Progenitor cell of endocrine pancreas (in vitro differentiated cells): ENCODE results near the gene YES1. TPM values are rescaled to one million over a fixed set of nuclear protein-coding genes. Genes with fewer than 3 reads are reported as not detected.
"Not testable (repeated sequence)": the region's sequence is repeated elsewhere in the genome, so short reads cannot be mapped to it uniquely, and the experiment has no call there.

Experiments
- DNase-seq: peaks from one replicate; pipeline ENCODE4 v3.0.0; 2021; ENCODE audit warnings: low spot score; ENCODE audit not compliant: unreplicated experiment
- H3K27ac Mint-ChIP-seq: 2 replicates; pipeline ENCODE4 v1.8.0; 2021; ENCODE audit warnings: mild to moderate bottlenecking, moderate library complexity, mixed read lengths
- H3K27me3 Mint-ChIP-seq: 2 replicates; pipeline ENCODE4 v1.8.0; 2021; ENCODE audit warnings: mixed read lengths
- H3K36me3 Mint-ChIP-seq: 2 replicates; pipeline ENCODE4 v1.8.0; 2022; ENCODE audit warnings: mixed read lengths; ENCODE audit not compliant: insufficient read depth
- H3K4me1 Mint-ChIP-seq: 2 replicates; pipeline ENCODE4 v1.8.0; 2021; ENCODE audit warnings: low read depth, mixed read lengths
- H3K4me3 Mint-ChIP-seq: 2 replicates; pipeline ENCODE4 v1.8.0; 2021; ENCODE audit warnings: low read depth, mild to moderate bottlenecking, moderate library complexity, mixed read lengths
- H3K9me3 Mint-ChIP-seq: 2 replicates; pipeline ENCODE4 v1.8.0; 2021; ENCODE audit warnings: low read depth, mixed read lengths
- total RNA-seq: library from RNA; stranded (reverse); gene quantifications from 2 replicates; pipeline ENCODE4 v1.2.1, GENCODE V29; 2021
- TF ChIP-seq, protein P1 (sequence below): fragments of 200-600 bp; sonication (generic); IDR thresholded peaks from one replicate; pipeline ENCODE4 v1.5.0; 2021; ENCODE audit warnings: antibody characterized with exemption, mild to moderate bottlenecking; ENCODE audit not compliant: unreplicated experiment

Gene YES1
- total RNA-seq, 1 donor from 2014 or later = 55.5 TPM

DNA sequence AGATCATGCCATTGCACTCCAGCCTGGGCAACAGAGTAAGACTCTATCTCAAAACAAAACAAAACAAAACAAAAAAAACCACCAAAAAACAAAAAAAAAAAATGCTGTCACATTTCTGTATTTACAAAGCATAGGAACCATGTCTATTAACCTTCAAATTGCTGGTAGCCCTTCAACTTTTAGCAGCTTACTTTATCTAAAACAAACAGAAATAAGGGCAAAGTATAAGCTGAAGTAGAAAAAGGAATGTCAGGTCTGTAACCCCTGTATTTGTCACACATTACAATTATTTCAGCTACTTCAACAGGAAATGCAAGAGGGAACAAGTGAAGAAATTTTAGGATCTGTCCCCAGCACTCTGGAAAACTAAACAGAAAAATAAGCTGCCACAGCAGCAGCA lies 129.2 kb downstream of the YES1 start:
- Mint-ChIP-seq H3K27me3 (no peaks in the 10 kb centered on the region), H3K4me3 (no peak overlapping the region), H3K9me3 (no peaks in the 10 kb centered on the region), H3K36me3 (peaks cover 10% of the 10 kb centered on the region), H3K4me1 (peaks cover 19% of the 10 kb centered on the region), H3K27ac (peak overlapping the region; percentile 31)
- TF ChIP-seq, protein P1, sequence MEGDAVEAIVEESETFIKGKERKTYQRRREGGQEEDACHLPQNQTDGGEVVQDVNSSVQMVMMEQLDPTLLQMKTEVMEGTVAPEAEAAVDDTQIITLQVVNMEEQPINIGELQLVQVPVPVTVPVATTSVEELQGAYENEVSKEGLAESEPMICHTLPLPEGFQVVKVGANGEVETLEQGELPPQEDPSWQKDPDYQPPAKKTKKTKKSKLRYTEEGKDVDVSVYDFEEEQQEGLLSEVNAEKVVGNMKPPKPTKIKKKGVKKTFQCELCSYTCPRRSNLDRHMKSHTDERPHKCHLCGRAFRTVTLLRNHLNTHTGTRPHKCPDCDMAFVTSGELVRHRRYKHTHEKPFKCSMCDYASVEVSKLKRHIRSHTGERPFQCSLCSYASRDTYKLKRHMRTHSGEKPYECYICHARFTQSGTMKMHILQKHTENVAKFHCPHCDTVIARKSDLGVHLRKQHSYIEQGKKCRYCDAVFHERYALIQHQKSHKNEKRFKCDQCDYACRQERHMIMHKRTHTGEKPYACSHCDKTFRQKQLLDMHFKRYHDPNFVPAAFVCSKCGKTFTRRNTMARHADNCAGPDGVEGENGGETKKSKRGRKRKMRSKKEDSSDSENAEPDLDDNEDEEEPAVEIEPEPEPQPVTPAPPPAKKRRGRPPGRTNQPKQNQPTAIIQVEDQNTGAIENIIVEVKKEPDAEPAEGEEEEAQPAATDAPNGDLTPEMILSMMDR = no peak
- no peak for DNase-seq

DNA sequence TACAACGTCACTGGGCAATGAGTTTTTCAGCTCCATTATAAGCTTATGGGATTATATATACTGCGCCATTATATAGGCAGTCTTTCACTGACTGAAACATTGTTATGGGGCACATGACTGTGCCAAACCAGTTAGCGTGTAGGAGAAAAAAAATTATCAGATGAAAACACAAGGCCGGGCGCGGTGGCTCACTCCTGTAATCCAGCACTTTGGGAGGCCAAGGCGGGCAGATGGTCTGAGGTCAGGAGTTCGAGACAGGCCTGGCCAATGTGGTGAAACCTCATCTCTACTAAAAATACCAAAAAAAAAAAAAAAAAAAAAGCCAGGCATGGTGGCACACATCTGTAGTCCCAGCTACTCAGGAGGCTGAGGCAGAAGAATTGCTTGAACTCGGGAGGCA lies 129.6 kb downstream of the YES1 start:
- not testable (repeated sequence) for H3K27me3 Mint-ChIP-seq, H3K36me3 Mint-ChIP-seq, H3K27ac Mint-ChIP-seq, DNase-seq, H3K4me3 Mint-ChIP-seq, H3K9me3 Mint-ChIP-seq
- peaks cover 19% of the 10 kb centered on the region for H3K4me1 Mint-ChIP-seq

DNA sequence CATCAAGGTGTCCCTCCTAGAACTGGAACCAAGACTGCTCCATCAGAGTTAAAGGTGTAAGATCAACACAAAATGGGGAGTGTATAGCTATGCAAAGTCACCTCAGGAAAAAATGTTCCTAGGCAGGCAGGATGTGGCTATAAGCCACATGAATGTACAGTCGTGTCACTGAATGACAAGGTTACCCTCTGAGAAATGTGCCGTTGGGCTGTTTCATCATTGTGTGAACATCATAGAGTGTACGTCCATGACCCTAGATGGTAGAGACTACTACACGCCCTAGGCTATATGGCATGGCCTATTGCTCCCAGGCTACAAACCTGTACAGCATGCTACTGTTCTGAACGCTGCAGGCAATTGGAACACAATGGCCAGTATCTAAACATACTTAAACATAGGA lies 130.1 kb downstream of the YES1 start:
- Mint-ChIP-seq H3K27me3 (no peaks in the 10 kb centered on the region), H3K4me3 (no peak overlapping the region), H3K27ac (no peak overlapping the region), H3K9me3 (no peaks in the 10 kb centered on the region), H3K36me3 (peaks cover 9% of the 10 kb centered on the region), H3K4me1 (peaks cover 19% of the 10 kb centered on the region)
- TF ChIP-seq, protein P1 = no peak
- no peak for DNase-seq

DNA sequence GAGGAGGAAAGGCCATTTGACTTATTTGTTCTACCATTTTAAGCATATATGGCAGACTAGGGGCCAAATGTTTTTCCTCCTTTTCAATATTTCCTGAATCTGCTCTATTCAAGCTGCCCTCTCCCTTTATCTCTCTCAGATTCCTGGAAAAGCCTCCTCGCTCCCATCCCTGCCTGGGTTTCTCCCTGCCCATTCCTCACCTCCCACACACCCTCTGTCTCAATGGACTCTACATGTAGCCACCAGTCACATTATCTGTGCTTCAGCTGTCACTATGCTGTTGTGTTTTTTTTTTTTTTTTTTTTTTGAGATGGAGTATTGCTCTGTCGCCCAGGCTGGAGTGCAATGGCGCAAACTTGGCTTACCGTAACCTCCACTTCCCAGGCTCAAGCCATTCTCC lies 131.7 kb downstream of the YES1 start:
- DNase-seq = no peak
- Mint-ChIP-seq H3K9me3 (no peaks in the 10 kb centered on the region), H3K27me3 (no peaks in the 10 kb centered on the region), H3K27ac (no peak overlapping the region), H3K4me1 (peaks cover 13% of the 10 kb centered on the region), H3K36me3 (peaks cover 10% of the 10 kb centered on the region), H3K4me3 (no peak overlapping the region)
- TF ChIP-seq, protein P1 = no peak

DNA sequence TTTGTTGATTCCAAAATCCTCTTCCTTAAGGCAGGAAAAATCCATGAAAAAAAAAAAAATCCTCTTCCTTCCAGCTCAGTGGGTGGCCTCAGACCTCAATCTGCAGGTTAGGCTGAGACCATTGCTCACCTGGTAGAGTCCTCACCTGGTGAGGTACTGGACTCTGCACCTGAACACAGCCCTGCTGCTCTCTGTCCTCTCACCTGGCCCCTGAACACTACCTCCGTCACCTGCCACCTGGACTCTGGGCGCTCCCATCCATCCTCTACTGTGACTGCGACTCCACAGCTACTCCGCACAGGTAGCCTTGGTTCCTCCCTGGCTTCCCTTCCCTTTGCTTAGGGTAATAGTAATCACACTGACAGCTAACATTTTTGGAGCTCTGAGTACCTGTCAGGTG lies 132.5 kb downstream of the YES1 start:
- TF ChIP-seq, protein P1 = no peak
- H3K36me3 Mint-ChIP-seq = peaks cover 10% of the 10 kb centered on the region

DNA sequence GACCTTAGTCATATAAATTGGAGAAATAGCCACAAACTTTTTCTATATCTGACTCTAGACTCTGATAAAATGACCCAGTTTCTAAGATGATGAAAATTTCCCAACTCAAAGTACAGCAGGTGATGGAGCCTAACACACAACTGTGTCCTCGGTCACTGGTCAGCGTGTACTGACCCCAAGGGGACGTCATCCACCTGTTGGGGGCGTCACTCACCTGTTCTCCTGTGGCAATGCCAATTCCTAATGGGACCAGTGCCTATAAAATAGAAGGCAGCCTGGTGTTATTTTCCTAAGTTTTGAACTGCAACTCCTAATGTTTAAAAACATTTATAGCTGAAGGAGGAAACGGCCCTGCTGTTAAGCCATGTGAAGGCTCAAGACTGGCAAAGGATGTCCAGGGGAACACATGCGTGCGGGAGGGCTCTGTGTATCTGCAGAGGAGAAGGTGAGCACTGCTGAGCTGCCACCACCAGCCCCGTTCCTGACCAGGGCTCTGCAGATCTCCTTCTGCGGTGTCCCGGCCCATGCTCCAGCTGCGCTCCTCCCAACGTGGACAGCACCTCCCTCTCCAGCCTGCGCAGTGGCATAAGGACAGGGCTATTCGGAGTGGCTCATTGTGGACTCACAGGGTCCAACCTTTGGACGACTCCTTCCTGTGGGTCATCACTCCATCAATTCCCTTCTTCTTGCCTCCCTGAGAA lies 133.4 kb downstream of the YES1 start:
- TF ChIP-seq, protein P1 = no peak
- Mint-ChIP-seq H3K4me3 (no peak overlapping the region), H3K27ac (no peak overlapping the region), H3K9me3 (no peaks in the 10 kb centered on the region), H3K4me1 (peaks cover 11% of the 10 kb centered on the region), H3K27me3 (no peaks in the 10 kb centered on the region), H3K36me3 (peaks cover 10% of the 10 kb centered on the region)
- DNase-seq = no peak

More for the DNA sequence above, 132.5 kb downstream of the YES1 start:
- Mint-ChIP-seq H3K27me3 (no peaks in the 10 kb centered on the region), H3K4me1 (peaks cover 13% of the 10 kb centered on the region), H3K4me3 (no peak overlapping the region), H3K27ac (no peak overlapping the region), H3K9me3 (no peaks in the 10 kb centered on the region)
- no peak for DNase-seq
